ENCODE data around the gene ERN1.

Gene ERN1

GRCh38 chr17:64161380-64162176 is 31.6 kb upstream of the ERN1 start:
- Mint-ChIP-seq H3K4me1 (peaks cover 44% of the 10 kb centered on the region), H3K4me3 (no peak overlapping the region), H3K36me3 (ENCODE audit: low read depth) (peaks cover 12% of the 10 kb centered on the region), H3K9me3 (no peaks in the 10 kb centered on the region), H3K27ac (peak overlapping the region; percentile 4 to 62 (median 19)), H3K27me3 (ENCODE audit: low read depth) (no peaks in the 10 kb centered on the region)
- TF ChIP-seq, protein P1, sequence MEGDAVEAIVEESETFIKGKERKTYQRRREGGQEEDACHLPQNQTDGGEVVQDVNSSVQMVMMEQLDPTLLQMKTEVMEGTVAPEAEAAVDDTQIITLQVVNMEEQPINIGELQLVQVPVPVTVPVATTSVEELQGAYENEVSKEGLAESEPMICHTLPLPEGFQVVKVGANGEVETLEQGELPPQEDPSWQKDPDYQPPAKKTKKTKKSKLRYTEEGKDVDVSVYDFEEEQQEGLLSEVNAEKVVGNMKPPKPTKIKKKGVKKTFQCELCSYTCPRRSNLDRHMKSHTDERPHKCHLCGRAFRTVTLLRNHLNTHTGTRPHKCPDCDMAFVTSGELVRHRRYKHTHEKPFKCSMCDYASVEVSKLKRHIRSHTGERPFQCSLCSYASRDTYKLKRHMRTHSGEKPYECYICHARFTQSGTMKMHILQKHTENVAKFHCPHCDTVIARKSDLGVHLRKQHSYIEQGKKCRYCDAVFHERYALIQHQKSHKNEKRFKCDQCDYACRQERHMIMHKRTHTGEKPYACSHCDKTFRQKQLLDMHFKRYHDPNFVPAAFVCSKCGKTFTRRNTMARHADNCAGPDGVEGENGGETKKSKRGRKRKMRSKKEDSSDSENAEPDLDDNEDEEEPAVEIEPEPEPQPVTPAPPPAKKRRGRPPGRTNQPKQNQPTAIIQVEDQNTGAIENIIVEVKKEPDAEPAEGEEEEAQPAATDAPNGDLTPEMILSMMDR (IDR thresholded peaks at IDR 0.05; ENCODE audit: unreplicated experiment in 3 of 3), result no peak

DNA sequence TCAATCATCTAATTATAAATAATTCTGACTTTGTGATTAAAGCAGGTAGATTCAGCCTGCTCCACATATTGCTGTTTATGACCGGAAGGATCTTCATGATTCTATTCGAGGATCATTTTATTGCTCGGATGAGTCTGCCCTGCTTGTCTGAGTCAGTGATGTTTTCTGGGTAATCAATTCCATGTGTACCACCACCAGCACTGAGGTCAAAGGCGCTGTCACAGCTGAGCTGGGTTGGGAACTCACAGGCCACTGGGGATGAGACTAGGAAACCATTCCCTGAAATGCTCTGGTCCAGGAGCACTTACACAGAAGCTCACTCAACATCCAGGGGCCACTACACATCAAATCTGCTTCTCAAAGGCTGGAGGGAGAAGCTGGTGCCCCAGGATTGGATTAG is 30.4 kb upstream of the ERN1 start:
- Mint-ChIP-seq H3K4me3 (no peak overlapping the region), H3K27me3 (ENCODE audit: low read depth) (no peaks in the 10 kb centered on the region), H3K27ac (peak overlapping the region in 2 of 3 experiments; percentile 62 to 99), H3K9me3 (no peaks in the 10 kb centered on the region), H3K36me3 (ENCODE audit: low read depth) (peaks cover 7% of the 10 kb centered on the region), H3K4me1 (peaks cover 56% of the 10 kb centered on the region)
- TF ChIP-seq, protein P1 (IDR thresholded peaks at IDR 0.05; ENCODE audit: unreplicated experiment in 3 of 3), result no peak

GRCh38 chr17:64158831-64159590 is 29.1 kb upstream of the ERN1 start:
- TF ChIP-seq, protein P1 (IDR thresholded peaks at IDR 0.05; ENCODE audit: unreplicated experiment in 3 of 3), result no peak
- Mint-ChIP-seq H3K27me3 (ENCODE audit: low read depth) (no peaks in the 10 kb centered on the region), H3K27ac (peak overlapping the region; percentile 87 to 99 (median 97)), H3K36me3 (ENCODE audit: low read depth) (no peaks in the 10 kb centered on the region), H3K4me1 (peaks cover 69% of the 10 kb centered on the region), H3K4me3 (peak overlapping the region in 2 of 3 experiments; percentile 11 to 54), H3K9me3 (no peaks in the 10 kb centered on the region)

DNA sequence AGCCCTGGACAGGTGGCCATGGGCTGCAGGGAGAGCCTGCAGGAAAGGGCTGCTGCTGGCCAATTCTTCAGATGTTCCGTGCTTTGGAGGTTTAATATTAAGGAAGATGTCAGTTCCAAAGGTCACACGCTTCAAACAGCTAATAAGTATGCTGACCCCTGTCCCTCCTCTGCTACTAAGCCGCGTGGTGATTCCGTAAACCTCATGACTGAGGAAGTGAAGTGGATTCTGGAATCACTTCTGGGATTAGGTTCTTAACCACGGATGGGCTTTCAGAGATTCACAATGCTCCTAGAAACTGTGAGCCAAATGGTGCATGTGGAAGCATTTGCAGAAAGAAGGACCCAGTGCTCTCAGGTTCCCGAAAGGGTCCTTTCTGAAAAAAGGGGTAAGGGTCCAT is 28.5 kb upstream of the ERN1 start:
- no peaks in the 10 kb centered on the region for H3K27me3 Mint-ChIP-seq (ENCODE audit: low read depth)
- H3K4me3 Mint-ChIP-seq, result peak overlapping the region in 2 of 3 experiments; percentile 12 to 45
- peaks cover 75% of the 10 kb centered on the region for H3K4me1 Mint-ChIP-seq
- peak overlapping the region; percentile 87 to 99 (median 97) for H3K27ac Mint-ChIP-seq
- TF ChIP-seq, protein P1 (IDR thresholded peaks at IDR 0.05; ENCODE audit: unreplicated experiment in 3 of 3), result no peak
- H3K36me3 Mint-ChIP-seq (ENCODE audit: low read depth), result no peaks in the 10 kb centered on the region
- H3K9me3 Mint-ChIP-seq, result no peaks in the 10 kb centered on the region

DNA sequence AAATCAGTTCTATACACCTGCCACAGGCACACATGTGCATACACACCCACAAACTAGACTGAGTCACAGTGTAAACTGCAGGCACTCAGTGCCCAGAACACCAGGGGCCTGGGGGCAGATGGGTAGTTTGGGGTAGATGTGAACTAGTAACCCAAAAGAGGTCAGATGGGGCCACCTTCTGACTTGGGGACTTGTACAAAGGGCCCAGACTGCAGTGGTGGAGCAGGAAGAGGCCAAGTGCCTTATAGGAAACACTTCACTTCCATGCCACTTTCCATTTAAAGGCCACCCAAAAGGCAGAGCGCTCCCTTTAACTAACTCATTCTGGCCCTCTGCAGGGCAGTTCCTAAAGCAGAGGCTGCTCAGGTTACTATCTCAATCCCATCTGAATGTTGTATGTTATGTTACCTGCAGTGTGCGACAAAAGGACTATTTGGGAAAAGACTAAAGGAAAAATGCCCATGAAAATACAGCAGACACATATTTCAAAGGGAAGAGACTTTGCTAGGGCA is 27.8 kb upstream of the ERN1 start:
- TF ChIP-seq, protein P1 (IDR thresholded peaks at IDR 0.05; ENCODE audit: unreplicated experiment in 3 of 3), result no peak
- peak overlapping the region; percentile 87 to 99 (median 97) for H3K27ac Mint-ChIP-seq
- peaks cover 7% of the 10 kb centered on the region for H3K36me3 Mint-ChIP-seq (ENCODE audit: low read depth)
- H3K9me3 Mint-ChIP-seq, result no peaks in the 10 kb centered on the region
- H3K4me3 Mint-ChIP-seq, result no peak overlapping the region
- H3K4me1 Mint-ChIP-seq, result peaks cover 82% of the 10 kb centered on the region
- H3K27me3 Mint-ChIP-seq (ENCODE audit: low read depth), result no peaks in the 10 kb centered on the region

Measured in nephron (organoid).